Ramos (cell line): ENCODE data around the gene CDRT15.
"Not testable (repeated sequence)": the region's sequence is repeated elsewhere in the genome, so short reads cannot be mapped to it uniquely, and the experiment has no call there.

ENCODE experiments used
- in situ Hi-C: fragments of 300-500 bp; cut with MboI; formaldehyde crosslinking; loops from one replicate; pipeline ENCODE4 v1.14.3; 2022; ENCODE audit warnings: low sequenced_read_pairs; ENCODE audit not compliant: unreplicated experiment

The CDRT15 gene

DNA sequence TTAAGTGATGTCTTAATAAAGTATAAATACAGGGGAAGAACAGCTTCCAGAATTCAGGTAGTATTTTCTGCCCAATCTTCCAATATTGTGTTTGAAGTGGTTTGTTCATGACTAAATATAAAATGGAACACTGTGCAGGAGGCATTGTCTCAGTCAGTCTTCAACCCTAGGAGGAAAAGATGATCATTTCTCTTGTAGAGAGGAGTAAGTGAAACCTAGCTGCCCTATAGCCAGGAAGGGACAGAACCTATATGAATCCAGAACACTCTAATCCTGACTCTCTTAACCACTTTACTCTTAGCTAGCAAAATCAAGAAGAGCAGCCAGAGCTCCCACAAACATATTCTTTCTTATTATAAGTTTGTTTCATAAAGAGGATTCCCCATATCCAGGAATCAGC is 45.2 kb downstream of the CDRT15 start:
- in situ Hi-C loops: not testable (repeated sequence)

DNA sequence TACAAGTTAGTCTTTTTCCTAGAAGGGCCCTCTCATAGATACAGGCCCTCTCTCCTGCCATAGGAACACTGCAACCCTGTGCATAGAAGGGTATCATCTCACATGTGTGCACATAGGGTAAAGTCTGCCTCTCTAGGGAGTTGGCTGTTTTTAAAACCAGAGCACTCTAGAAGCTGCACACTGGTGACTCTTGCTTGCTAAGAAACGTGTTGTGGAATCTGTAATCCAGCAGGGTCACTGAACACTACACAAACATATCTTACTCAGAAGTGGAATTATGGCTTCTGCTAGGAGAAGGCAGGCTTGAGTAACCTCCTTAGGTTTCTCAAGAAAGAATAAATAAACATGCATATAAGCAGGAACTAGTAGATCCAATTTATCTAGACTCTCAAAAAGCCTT is 45.9 kb downstream of the CDRT15 start:
- in situ Hi-C loops: not testable (repeated sequence)

DNA sequence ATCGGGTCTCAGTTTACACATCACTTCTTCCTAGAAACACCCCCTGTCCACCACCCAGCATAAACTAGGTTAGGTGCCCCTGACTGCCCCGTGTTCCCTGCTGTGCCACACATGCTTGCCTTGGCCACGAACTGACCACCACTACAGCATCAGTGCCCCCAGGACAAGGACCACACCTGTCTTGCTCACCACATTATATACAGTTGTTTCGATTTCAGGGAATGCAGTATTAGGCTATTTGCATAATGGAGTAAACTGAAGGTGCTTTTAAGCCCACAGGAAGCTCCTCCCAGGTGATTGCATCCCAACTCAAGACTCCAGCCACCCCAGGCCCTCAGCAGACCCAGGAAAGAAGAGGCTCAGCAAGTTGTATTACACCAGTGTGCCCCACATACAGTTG is 50.2 kb downstream of the CDRT15 start:
- in situ Hi-C loops: not testable (repeated sequence)
